ENCODE measurements around the gene YWHAB.

The YWHAB gene

DNA sequence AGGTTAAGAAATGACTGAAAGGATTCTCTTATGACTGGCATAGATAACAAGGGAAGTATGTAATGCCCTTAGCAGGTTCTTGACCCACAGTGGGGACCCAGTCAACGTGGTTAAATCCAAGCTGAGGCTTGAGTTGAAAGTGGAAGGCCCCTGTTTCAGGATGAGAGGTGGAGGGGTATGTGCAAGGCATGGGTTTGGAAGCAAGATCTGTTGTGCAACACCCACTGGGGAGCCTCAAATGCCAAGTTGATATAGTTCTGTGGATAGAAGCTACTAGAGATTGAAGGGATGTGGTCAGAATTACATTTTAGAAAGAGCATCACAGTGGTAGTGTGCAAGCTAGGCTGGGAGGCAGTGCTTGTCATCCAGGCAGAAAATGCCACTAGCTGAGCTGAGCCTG, 29.4 kb downstream of the YWHAB start:
- no peak for DNase-seq (ENCODE audit: low read depth)

DNA sequence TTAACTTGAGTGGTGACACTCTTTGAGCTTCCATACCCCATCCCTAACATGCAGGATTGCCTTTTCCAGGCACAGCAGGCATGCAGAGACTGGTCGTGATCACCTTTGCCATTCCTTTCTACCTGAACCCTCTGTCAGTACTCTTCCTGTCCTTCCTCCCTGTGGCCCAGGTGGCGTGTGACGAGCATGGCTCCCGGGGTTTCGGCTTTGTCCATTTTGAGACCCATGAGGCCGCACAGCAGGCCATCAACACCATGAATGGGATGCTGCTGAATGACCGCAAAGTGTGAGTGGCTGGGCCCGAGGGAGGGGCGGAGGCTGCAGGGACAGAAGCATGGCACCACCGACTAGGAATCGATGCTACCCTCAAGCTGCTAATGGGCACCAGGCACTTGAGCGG, 31.1 kb downstream of the YWHAB start:
- no peak for DNase-seq (ENCODE audit: low read depth)

DNA sequence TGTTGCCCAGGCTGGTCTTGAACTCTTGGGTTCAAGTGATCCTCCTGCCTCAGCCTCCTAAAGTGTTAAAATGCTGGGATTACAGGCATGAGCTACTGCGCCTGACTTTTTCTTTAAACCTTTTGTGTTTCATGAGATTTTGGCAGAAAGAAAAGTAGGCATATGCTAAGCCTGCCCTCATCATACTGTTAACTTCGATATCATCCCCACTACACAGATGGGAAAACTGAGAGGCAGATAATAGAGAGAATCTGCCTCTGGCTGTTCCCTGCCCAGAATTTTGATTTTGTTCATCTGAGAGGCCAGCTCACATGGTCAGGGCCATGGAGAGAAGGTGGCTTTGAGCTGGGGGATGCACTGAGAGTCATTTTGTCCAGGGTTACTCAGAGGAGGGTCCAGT, 31.9 kb downstream of the YWHAB start:
- no peak for DNase-seq (ENCODE audit: low read depth)

DNA sequence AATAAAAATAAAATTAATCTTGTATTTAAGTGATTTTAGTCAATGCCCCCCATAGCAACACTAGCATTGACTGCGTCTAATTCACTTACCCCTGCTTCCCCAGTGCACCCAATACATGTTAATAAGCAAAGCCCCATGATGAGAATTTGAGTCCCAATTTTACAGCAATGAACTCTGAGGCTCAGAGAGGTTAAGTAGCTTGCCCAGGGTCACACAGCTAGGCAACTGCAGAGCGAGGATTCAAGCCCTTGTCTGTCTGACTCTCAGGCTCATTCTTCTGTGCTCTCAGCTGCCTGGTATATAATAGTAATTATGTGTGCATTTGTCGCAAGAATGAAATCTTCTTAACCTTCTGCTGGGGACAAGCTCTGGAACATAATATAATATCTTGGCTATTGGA, 32.8 kb downstream of the YWHAB start:
- no peak for DNase-seq (ENCODE audit: low read depth)

DNA sequence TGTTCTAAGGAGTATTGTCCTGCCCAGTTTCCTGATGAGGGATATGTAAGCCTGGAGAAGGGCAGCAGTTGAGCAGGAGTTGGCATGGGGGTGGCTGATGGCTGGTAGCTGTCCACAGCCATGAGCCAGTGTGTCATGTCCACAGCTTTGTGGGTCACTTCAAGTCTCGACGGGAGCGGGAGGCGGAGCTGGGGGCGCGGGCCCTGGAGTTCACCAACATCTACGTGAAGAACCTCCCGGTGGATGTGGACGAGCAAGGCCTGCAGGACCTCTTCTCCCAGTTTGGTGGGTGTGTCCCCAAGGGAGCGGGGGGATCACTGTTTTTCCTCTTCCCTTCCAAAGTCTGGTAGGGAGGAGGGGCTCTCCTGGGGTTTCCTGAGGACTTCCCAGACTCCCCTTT, 33.3 kb downstream of the YWHAB start:
- DNase-seq (ENCODE audit: low read depth) = no peak

DNA sequence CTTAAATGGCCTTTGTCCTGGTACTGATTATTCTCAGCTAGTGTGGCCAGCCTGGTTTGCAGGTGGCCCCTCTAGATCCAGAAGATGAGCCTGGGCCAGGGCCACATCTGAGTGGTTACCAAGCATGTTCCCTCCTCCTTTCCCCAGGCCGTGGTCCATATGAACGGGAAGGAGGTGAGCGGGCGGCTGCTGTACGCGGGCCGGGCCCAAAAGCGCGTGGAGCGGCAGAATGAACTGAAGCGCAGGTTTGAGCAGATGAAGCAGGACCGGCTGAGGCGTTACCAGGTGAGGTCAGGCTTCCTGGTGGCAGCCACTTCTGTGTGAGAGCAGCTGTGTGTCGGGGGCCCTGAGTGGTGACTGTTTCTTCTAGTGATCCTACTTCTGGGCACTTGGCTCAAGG, 35.9 kb downstream of the YWHAB start:
- no peak for DNase-seq (ENCODE audit: low read depth)

DNA sequence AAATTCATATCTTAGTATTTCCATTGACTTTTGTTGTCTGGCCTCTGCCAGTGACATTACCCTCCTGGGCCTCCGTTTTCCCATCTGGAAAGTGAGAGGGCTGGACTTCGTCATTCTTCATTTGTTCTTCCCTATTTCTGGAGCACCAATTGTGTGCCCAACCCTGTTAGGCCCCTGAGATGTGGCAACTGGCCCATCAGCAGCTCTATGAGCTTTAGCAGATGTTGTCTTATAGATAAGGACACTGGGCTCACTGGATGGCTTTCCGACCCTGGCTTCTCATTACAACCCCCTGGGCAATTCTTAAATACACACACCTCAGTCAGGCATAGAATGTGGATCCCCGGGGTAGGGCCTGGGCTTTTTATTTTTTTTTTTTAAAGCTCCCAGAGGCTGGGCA, 39.0 kb downstream of the YWHAB start:
- DNase-seq (ENCODE audit: low read depth) = no peak

DNA sequence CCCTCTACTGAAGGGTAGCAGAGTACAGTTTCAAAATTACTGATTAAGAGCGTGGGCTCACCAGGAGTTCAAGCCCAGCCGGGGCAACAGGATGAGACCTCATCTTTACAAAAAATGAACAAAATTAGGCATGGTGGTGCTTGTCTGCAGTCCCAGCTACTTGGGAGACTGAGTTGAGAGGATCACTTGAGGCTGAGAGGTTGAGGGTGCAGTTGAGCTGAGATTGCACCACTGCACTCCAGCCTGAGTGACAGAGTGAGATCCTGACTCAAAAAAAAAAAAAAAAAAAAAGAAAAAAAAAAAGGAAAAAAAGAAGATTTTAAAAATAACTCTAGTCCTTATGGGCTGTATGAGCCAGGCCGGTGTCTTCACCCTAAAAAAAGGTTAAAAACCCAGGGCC, 43.1 kb downstream of the YWHAB start:
- no peak for DNase-seq (ENCODE audit: low read depth)

DNA sequence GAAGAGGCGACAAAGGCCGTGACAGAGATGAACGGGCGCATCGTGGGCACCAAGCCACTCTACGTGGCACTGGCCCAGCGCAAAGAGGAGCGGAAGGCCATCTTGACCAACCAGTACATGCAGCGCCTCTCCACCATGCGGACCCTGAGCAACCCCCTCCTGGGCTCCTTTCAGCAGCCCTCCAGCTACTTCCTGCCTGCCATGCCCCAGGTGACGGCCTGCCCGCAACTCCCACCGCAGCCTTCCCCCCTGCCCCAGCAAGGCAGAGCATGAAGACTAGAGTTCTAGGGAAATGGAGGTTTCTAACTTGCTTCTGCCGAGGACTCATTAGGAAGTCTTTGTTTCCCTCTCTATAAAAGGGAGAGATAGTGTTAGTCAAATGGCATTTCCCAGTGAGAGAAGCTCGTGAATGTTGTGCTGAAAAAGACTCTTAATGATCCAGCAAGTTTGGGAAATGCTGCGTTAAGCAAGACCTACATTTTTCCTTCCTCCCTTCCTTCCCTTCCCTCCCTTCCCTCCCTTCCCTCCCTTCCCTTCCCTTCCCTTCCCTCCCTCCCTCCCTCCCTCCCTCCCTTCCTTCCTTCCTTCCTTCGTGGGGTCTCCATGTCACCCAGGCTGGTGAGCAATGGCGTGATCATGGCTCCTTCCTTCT, 45.1 kb downstream of the YWHAB start:
- DNase-seq (ENCODE audit: low read depth) = no peak

DNA sequence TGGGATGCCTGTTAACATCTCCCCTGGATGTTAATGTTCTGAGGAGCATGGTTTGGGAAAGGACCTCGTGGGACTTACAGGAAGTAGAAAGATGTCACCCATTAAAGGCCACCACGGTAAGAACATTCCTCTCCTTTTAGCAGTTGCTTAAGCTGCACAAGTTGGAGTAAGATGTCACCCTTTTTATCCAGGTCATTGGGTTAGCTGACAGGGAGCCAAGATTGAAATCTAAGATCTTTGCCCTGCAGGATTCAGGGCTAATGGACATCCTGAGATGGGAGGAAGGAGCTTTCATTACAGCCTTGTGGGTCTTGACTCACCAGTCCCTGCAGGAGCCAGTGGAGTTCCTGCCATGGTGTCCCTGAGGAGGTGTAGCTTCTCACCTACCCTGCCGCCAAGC, 46.4 kb downstream of the YWHAB start:
- DNase-seq (ENCODE audit: low read depth) = no peak

DNA sequence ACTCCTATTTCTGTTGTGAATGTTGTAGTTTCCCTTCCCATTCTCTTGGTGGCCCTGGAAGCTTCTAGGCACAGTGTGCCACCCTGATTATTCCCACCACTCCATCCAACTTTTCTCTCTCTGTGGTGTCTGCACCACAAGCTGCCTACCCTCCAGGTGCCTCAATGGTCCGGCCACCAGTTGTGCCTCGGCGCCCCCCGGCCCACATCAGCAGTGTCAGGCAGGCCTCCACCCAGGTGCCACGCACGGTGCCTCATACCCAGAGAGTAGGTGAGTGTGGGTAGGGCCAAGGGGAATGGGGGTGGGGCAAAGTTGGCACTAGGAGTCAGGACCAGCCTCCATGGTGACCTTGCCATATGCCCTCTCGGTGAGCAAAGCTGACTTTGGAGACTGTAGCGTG, 47.4 kb downstream of the YWHAB start:
- no peak for DNase-seq (ENCODE audit: low read depth)

DNA sequence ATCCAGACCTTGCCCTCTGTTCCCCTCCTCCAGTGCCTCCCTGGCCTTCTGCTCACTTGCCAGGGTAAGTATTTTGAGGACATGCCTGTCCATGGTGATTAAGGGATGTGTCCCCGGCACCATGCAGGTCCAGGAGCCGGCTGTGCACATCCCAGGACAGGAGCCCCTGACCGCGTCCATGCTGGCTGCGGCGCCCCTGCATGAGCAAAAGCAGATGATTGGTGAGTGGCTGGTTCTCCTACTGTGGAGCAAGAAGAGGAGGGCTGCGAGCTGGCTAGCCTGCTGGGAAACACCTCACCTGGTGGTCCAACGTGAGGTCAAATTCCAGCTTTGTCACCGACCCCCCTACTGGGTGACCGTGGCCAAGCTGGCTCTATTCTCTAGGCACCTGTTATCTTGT, 51.0 kb downstream of the YWHAB start:
- DNase-seq (ENCODE audit: low read depth) = no peak

DNA sequence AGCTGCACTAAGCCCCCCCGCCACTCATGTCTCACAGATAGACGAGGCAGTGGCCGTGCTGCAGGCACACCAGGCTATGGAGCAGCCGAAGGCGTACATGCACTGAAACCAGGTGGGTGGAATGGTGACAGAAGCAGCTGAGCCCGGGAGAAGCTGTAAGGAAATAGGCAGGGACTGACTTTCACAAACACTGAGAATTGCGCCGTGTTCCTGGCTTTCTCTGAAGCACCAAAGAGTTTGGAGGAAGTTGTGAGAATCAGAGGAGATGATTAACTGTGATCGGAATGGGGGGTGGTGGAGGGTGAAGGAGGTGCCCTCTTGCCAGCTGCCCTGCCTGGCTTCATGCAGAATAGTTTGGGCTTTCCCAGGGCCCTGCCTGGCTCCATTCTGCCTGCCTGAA, 53.1 kb downstream of the YWHAB start:
- DNase-seq (ENCODE audit: low read depth) = no peak

DNA sequence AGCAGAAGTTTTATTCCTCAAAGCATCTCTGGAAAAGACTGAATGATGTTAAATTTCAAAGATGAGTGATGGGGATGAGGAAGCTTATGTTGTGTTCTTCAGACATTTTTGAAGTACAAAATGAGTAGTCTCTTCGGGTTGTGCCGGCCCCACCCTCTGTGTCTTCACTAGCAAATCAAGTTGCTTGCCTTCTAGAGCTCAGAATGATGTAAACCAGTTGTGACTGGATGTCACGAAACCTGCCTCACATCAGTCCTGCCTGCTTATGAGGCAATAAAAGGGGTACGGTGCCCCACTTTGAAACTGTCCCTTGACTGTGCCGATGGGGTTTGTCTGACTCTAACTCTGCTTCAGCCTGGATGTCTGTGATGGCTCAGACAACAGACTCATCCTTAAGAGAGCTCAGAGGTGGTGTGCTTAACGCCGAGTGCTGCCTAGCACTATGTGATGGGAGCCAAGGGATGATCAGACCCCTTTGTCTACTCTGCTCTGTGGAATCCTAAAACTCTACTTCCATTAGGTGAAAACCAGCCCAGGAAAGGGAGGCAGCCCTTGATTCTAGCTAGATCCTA, 55.7 kb downstream of the YWHAB start:
- DNase-seq (ENCODE audit: low read depth) = no peak

DNA sequence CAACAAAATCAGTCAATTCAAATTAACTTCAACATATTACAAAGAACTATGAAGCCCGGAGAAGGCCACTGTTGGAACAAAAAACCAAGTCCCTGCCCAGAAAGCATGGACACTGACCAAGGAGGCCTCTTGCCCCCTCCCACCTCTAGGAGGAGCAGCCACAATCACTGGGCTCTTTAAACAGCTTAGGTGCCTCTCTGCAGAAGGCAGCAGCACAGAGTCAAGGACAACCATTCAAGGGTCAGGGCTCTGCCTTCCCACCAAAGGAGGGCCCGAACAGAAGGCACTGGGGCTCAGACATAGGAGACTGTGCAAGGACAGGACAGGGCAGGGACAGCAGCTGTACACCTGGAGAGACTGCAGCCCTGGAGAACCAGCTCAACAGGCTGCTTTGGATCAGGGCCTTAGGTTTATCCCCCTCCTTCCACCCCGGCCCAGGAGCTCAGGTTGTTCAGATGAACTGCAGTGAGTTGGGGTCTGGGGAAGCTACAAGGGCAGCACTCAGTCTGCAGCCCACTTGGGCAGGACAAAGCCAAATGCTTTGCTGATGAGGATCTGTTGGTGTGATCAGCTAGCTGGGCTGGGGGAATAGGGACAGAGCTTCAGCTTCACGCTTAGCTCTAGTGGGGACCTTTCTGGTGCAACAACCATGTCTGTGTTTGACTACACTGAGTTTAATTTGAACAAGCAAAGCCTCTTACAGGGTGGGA, 56.9 kb downstream of the YWHAB start:
- no peak for DNase-seq (ENCODE audit: low read depth)

DNA sequence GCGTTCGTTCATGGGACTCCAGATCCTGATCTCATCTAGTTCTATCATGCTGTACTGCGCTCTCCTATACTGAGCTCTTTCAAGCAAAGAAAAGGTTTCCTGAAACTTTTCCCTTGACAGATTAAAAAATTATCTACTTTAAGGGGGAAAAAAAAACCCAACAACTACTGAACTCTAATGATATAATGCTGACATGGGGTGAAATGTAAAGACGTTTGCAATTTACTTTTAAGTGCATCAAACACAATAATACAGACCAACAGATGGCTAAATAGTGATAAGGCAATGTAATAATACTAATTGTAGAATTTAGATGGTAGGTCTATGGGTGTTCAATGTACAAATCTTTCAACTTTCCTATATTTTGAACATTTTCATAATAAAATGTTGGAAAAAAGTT, 58.3 kb downstream of the YWHAB start:
- no peak for DNase-seq (ENCODE audit: low read depth)

DNA sequence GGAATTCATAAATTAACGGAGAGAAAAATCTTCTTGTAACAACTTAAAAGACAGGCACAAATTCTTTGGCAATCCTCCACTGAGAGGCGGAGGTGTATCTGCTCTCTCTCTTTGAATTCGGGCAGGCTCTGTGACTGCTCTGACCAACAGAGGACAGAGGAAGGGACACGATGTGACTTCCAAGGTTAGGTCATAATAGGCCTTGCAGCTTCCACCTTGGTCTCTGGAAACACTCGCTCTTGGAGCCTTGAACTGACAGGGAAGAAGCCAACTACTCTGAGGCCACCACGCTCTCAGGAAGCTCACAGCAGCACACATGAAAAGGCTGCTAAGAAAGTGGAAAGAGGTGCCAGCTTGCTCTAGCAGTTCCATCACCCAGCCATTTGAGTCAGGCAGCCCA, 59.8 kb downstream of the YWHAB start:
- no peak for DNase-seq (ENCODE audit: low read depth)

DNA sequence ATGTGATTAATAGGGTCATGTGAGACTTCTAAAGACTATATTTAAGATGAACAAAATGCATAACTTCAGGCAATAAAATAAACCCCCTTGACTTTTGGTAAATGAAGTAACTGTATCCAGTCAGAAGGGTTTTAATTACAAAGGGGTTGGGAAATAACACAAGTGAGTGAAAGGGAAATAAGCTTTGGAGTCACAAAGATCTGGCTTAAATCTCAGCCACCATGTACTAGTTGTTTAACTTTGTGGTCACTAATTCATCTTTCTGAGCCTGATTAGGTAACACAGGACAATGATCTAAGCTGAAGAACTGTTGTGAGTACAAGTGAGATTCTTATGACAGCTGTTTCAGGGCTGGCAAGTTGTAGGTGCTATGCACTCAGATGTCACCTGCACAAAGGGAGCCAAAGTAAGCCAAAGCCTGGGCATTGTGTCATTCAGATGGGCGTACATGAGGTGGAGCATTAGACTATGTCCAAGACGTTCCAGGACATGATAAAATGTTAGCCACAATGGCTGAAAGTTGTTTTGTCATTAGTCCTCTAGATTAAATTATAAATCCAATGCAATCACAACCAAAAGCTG, 60.9 kb downstream of the YWHAB start:
- DNase-seq (ENCODE audit: low read depth) = no peak

DNA sequence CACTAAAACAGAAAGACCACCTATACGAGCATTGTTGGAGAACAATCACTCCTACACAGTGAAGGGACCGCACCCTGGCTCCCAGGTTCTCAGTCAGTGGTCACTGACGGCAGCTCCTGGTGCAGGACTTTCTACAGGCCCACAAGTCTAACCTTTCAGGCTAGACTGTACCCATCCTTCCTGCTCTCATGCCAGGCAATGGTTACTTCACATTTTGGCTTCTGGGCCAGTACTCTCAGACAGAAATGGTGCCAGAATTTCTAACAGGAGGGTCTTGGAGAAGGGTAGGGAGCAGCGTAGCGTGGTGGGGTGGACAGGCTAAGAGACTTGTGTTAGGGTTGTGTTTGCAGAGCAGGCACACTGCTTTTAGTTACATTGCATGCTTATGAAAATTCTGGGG, 62.6 kb downstream of the YWHAB start:
- DNase-seq (ENCODE audit: low read depth) = no peak

DNA sequence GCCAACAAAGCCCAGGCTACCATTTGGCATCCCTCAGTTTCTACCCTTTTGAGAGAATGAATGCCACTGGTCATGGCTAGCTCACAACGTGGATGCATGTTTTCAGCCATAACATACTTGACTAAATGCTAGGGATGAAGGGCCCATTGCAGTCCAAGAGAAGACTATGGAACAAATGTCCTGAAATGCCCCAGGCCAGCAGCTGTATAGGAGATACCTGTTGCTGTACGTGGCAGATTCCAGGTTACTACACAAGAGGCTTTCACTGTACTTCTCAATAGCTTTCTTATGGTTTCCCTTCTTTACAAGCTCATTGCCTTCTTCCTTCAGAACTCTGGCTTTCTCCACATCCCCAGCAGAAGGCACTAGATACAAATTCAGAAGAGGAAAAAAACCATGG, 63.0 kb downstream of the YWHAB start:
- DNase-seq (ENCODE audit: low read depth) = no peak

DNA sequence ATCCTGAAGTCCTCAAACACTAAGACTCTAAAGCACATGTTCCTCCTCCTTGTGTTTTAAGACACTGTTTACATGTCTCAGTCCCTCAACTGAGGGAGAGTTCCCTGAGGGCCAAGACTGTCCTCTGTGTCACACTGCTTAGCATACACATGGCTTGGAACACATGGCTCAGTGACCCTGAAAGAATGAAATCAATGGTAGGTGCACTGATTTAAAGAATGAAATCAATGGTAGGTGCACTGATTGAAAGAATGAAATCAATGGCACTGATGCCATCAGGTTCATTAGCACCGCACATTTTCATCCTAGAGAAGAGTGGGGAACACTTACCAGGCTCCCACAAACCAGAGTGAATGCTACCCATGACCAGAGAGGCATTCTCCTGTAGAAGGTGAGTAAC, 64.9 kb downstream of the YWHAB start:
- DNase-seq (ENCODE audit: low read depth) = no peak

DNA sequence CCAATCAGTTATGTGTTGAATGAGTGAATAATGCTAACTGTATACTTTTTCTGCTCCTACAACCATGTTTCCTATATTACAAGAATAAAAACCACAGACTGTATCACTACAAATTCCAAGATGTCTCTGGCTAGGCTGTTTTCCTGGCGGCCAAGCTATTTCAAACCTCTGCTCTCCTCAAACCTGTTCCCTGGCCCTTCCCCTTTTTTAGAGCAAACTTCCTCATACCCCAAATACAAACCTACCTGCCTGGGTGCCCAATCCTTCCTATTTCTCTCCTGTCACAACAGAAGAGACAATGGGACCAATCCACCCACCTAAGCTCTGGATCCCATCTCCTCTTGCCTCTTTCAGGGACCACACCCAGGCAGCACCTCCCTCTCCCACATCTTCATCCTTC, 67.2 kb downstream of the YWHAB start:
- no peak for DNase-seq (ENCODE audit: low read depth)

DNA sequence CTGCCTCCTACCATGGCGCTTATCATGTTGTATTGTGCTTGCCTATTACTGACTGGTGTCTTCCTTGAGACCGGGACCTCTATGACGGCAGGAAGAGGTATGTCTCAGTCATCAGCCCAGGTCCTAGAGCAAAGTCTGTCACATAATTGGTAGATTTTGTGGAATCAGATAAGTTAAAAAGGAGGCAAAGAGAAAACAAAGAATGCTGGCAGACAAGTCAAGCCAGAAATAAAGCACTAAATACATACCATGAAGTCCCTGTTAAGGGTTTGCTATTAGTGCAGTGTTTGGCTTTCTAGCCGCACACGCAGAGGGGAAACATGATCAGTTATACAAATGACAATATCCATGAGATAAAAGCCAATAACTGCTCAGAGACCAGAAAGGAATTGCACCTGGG, 68.7 kb downstream of the YWHAB start:
- DNase-seq (ENCODE audit: low read depth) = no peak

DNA sequence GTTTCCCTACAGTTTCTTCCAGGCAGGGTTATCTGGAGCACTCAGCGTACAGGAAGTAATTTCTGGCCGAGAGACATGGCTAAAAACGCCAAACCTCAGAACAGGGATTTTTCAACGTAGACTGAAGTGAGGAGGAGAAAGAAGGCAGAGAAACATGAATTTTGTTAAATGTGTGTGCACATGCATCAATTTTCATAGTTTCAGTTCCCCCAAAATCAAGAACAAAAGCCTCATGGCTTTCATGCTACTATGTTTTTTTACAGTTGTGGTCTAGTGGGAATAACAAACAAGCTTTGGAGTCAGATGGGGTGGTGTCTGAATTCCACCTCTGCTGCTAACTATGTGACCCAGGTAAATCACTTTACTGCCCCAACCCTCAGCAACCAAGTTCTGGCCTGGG, 69.8 kb downstream of the YWHAB start:
- no peak for DNase-seq (ENCODE audit: low read depth)
